ENCODE results near the gene UBXN10. TPM values are rescaled to one million over a fixed set of nuclear protein-coding genes. Genes with fewer than 3 reads are reported as not detected.
"Not testable (repeated sequence)": the region's sequence is repeated elsewhere in the genome, so short reads cannot be mapped to it uniquely, and the experiment has no call there.

UBXN10 gene
- total and polyA plus RNA-seq, 2 of the 13 experiments (the other 11 are each of a cell fraction or from before 2014, with no cell fraction given), result 0.04 to 0.05 TPM

DNA sequence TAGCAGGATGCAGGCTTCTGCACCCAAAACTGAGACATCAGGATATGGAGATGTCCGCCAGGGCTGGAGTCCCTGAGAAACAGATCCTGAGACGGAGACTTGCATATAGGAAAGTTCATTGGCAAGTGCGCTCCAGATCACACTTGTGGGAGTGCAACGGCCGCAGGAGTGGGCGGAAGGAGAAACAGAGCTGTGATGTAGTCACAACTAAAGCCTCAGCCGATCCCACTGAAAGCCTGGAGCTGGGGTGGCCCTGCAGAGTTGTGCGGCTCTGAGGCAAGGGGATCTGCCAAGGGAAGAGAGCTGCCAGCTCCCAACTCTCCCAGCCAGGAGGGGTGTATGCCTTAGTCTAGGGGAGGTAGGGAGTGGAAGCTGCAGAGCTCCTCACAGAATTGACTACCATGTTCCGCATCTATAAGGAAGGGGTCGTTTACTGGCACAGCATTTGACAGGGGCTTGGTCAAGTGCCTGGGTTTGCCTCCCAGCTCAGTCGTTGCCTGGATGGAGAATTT, 42.5 kb downstream of the UBXN10 start (continued):
- TF ChIP-seq, protein P1, sequence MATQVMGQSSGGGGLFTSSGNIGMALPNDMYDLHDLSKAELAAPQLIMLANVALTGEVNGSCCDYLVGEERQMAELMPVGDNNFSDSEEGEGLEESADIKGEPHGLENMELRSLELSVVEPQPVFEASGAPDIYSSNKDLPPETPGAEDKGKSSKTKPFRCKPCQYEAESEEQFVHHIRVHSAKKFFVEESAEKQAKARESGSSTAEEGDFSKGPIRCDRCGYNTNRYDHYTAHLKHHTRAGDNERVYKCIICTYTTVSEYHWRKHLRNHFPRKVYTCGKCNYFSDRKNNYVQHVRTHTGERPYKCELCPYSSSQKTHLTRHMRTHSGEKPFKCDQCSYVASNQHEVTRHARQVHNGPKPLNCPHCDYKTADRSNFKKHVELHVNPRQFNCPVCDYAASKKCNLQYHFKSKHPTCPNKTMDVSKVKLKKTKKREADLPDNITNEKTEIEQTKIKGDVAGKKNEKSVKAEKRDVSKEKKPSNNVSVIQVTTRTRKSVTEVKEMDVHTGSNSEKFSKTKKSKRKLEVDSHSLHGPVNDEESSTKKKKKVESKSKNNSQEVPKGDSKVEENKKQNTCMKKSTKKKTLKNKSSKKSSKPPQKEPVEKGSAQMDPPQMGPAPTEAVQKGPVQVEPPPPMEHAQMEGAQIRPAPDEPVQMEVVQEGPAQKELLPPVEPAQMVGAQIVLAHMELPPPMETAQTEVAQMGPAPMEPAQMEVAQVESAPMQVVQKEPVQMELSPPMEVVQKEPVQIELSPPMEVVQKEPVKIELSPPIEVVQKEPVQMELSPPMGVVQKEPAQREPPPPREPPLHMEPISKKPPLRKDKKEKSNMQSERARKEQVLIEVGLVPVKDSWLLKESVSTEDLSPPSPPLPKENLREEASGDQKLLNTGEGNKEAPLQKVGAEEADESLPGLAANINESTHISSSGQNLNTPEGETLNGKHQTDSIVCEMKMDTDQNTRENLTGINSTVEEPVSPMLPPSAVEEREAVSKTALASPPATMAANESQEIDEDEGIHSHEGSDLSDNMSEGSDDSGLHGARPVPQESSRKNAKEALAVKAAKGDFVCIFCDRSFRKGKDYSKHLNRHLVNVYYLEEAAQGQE (IDR thresholded peaks at IDR 0.05; ENCODE audit: borderline replicate concordance in 1 of 2, low read depth in 1 of 2, low read length in 2 of 2), result no peak

- intact Hi-C loops (cut with micrococcal nuclease; ENCODE audit: unreplicated experiment), result no loop called here
- DNase-seq (ENCODE audit: low spot score) (no peak), FAIRE-seq (no peak), ATAC-seq (no peak)
- Histone ChIP-seq H4K20me1 (ENCODE audit: insufficient read depth, low read length) (no peaks in the 10 kb centered on the region), H2AFZ (ENCODE audit: low read length) (no peak overlapping the region), H3K4me3 (replicated peaks in 1 of 3; ENCODE audit: insufficient read depth in 1 of 3, low read depth in 2 of 3, low read length in 3 of 3) (no peak overlapping the region), H3K4me1 (ENCODE audit: insufficient read depth, low read length) (no peaks in the 10 kb centered on the region), H3K79me2 (ENCODE audit: insufficient read depth, low read length) (no peaks in the 10 kb centered on the region), H3K9ac (ENCODE audit: insufficient read depth, low read depth, low read length) (no peak overlapping the region), H3K4me2 (ENCODE audit: low read depth, low read length) (no peak overlapping the region), H3K27me3 (ENCODE audit: control insufficient read depth in 1 of 2, insufficient read depth in 2 of 2, low read length in 2 of 2) (peaks cover 2 to 62% of the 10 kb centered on the region in 2 experiments; a peak in 2 of 5 replicates), H3K9me3 (ENCODE audit: low read length) (no peaks in the 10 kb centered on the region), H3K27ac (ENCODE audit: extremely low read length, insufficient read depth, low read length) (no peak overlapping the region), H3K36me3 (replicated peaks in 1 of 2; ENCODE audit: control insufficient read depth in 1 of 2, insufficient read depth in 2 of 2, low read length in 2 of 2) (no peaks in the 10 kb centered on the region)
- no TSS peak for BruUV-seq (replicated peaks)
- no peak for TF ChIP-seq ZNF674 (CRISPR knock-in tag; IDR thresholded peaks at IDR 0.05; ENCODE audit: low read depth)
- no peak for TF ChIP-seq ZBTB1 (CRISPR knock-in tag; IDR thresholded peaks at IDR 0.05; ENCODE audit: borderline replicate concordance)
- TF ChIP-seq ZUFSP (CRISPR knock-in tag; IDR thresholded peaks at IDR 0.05; ENCODE audit: borderline replicate concordance), result no peak
- TF ChIP-seq ZNF556 (CRISPR knock-in tag; IDR thresholded peaks at IDR 0.05; ENCODE audit: borderline replicate concordance), result no peak
- 5% methylated on average over 2 of the region's 2 CpGs for WGBS (ENCODE audit: low lambda C conversion rate)
- CTCF ChIA-PET (ENCODE audit: low intra/inter-chr PET ratio, low total read pairs), result no interaction called here
- in situ Hi-C loops (cut with HindIII; ENCODE audit: extremely low pct_ligation_motif_present, low pct_unique_long_range_greater_than_20kb), result no loop called here
- POLR2A ChIA-PET, result no interaction called here
These were observed 43.3 kb downstream of the UBXN10 start for GRCh38 chr1:20229171-20229570.

- H3K27ac ChIP-seq (ENCODE audit: extremely low read length, insufficient read depth, low read length); CTCF ChIA-PET (ENCODE audit: low intra/inter-chr PET ratio, low total read pairs); in situ Hi-C loops (cut with HindIII; ENCODE audit: extremely low pct_ligation_motif_present, low pct_unique_long_range_greater_than_20kb); ATAC-seq; H2AFZ ChIP-seq (ENCODE audit: low read length); DNase-seq (ENCODE audit: low spot score); H3K4me2 ChIP-seq (ENCODE audit: low read depth, low read length); intact Hi-C loops (cut with micrococcal nuclease; ENCODE audit: unreplicated experiment); H3K4me3 ChIP-seq (replicated peaks in 1 of 3; ENCODE audit: insufficient read depth in 1 of 3, low read depth in 2 of 3, low read length in 3 of 3); POLR2A ChIA-PET; H3K9me3 ChIP-seq (ENCODE audit: low read length); H3K9ac ChIP-seq (ENCODE audit: insufficient read depth, low read depth, low read length); FAIRE-seq; H3K36me3 ChIP-seq (replicated peaks in 1 of 2; ENCODE audit: control insufficient read depth in 1 of 2, insufficient read depth in 2 of 2, low read length in 2 of 2); BruUV-seq (replicated peaks); H3K79me2 ChIP-seq (ENCODE audit: insufficient read depth, low read length); H4K20me1 ChIP-seq (ENCODE audit: insufficient read depth, low read length); H3K4me1 ChIP-seq (ENCODE audit: insufficient read depth, low read length): not testable (repeated sequence)
- 20% methylated on average over 6 of the region's 7 CpGs for WGBS (ENCODE audit: low lambda C conversion rate)
- peaks cover 2 to 44% of the 10 kb centered on the region in 2 experiments; a peak in 2 of 5 replicates for H3K27me3 ChIP-seq (ENCODE audit: control insufficient read depth in 1 of 2, insufficient read depth in 2 of 2, low read length in 2 of 2)
These were observed 46.7 kb downstream of the UBXN10 start for GRCh38 chr1:20232564-20232963.
